GM19035 (cell line): ENCODE measurements around the gene RBM24.

ENCODE experiments used
- ATAC-seq: cut with Tn5 transposase; IDR thresholded peaks from one replicate; pipeline ENCODE4 v1.9.1; 2021; ENCODE audit not compliant: unreplicated experiment

The RBM24 gene

DNA sequence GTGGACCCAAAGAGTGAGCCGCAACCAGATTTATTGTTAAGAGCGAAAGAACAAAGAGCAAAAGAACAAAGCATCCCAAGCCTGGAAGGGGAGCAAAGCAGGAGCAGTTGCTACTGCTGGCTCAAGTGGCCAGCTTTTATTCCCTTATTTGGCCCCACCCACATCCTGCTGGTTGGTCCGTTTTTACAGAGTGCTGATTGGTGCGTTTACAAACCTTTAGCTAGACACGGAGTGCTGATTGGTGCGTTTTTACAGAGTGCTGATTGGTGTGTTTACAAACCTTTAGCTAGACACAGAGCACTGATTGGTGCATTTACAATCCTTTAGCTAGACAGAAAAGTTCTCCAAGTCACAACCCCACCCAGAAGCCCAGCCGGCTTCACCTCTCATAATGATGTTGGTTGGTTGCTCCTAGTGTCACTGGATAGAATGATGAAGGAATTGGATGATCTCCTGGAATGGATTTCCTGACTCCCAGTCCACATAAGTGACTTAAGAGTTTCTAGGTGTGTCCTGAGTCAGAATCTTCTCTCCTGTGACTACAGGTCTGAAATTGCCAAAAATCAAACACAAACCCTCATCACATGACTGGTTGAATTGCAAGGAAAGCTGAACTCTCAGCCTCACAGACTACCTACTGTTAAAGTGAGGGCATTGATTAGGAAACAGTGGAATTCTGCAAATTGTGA is 60.1 kb downstream of the RBM24 start:
- no peak for ATAC-seq

DNA sequence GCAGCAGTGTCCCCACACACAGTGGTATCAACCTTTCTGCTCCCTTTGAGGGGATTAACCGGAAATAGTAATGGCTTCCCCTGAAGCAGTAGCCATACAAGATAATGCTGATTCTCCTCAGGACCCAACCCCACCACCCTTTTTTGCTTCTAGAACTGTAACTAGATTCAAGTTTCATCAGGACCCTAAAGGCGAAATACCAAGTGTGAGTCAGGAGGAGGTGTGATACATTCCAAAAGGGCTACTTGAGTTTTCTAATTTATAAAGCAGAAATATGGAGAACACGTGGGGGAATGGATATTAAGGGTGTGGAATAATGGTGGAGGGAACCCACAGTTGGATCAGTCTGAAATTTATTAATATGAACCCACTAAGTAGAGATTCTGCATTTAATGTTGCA is 60.7 kb downstream of the RBM24 start:
- ATAC-seq, result no peak

DNA sequence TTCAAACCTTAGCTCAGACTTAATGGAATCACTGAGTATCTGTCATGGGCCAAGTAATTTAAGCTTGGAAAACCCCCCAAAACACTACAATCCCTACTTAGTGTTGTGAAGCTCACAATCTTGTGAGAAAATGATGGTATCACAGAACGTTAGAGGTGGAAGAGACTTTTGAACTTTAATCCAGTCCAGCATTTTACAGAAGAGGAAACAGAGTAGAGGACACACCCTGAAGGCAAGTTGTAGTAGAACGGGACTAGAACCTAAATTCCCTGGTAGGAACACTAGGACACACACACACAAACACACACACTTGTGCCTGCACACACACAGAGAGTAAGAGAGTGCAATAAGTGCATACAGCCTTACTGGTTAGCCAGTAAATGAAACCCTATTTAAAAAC is 62.1 kb downstream of the RBM24 start:
- no peak for ATAC-seq
